ENCODE results near the gene TMEM94.
"Not testable (repeated sequence)": the region's sequence is repeated elsewhere in the genome, so short reads cannot be mapped to it uniquely, and the experiment has no call there.

TMEM94 gene

DNA sequence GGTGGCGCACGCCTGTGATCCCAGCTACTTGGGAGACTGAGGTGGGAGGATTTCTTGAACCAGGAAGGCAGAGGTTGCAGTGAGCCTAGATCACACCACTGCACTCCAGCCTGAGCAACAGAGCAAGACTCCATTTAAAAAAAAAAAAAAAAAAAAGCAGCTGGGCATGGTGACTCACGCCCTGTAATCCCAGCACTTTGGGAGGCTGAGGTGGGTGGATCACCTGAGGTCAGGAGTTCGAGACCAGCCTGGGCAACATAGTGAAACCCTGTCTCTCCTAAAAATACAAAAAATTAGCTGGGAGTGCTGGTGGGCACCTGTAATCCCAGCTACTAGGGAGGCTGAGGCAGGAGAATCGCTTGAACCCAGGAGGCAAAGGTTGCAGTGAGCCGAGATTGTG, 10.5 kb upstream of the TMEM94 start:
- not testable (repeated sequence) for DNase-seq (ENCODE audit: low spot score)

DNA sequence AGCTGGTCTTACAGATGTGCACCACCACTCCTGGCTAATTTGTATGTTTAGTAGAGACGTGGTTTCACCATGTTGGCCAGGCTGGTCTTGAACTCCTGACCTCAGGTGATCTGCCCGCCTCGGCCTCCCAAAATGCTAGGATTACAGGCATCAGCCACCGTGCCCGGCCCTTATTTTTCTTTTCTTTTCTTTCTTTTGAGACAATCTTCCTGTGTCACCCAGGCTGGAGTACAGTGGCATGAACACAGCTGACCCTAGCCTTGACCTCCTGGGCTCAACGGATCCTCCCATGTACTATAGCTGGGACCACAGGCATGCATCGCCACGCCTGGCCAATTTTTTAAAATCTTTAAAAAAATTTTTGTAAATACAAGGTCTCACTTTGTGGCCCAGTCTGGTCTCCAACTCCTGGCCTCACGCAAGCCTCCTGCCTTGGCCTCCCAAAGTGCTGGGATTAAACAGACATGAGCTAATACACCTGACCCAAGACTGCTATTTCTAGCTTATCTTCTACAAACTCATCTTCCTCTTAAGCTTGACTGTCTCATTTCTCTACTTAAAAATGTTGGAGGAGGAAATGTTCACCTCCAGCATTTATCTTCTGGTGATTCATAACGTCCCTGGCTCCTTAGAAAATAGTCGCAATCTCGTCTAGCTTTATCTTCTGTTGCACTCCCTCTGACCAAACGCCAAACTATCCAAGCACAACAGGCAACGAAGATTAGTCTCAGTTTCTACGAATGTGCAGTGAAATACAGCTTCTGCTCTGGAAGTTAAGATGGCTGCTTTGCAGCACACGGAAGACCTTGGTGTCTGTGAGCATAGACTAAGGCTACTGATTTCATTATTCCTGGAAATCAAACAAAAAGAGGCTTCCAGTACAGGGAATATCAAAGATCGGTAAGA, 8.2 kb upstream of the TMEM94 start:
- DNase-seq (ENCODE audit: low spot score): no peak

DNA sequence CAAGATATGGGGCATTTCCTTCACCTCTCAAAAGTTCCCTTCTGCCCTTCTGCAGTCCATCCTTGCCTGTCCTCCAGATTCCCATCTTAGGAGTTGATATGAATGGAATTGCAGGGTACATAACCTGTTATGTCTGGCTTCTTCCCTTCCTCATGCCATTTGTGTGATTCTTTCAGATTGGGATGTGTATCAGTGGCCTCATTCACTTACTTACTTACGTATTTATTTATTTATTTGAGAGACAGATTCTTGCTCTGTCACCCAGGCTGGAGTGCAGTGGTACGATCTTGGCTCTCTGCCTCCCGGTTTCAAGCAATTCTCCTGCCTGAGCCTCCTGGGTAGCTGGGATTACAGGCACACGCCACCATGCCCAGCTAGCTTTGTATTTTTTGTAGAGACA, 6.2 kb upstream of the TMEM94 start:
- no peak for DNase-seq (ENCODE audit: low spot score)

DNA sequence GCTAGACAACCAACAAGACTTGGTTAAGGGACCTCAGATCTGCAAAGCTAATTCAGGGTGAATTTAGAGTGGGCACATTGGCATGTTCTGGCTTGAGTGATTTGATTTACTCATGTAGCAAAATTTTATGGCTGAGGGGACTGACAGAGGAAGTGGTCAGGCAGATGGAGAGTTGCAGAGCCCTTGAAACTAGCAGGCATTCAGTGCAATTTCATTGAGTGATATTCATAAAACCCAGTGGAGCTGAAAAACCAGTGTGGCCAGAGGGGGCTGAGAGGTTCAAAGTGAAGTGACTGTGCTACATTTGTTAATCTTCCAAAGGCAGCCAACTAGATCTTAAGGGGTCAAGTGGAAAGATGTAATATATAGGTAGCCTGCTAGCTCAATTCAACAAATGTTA, 2.2 kb upstream of the TMEM94 start:
- DNase-seq (ENCODE audit: low spot score): no peak

DNA sequence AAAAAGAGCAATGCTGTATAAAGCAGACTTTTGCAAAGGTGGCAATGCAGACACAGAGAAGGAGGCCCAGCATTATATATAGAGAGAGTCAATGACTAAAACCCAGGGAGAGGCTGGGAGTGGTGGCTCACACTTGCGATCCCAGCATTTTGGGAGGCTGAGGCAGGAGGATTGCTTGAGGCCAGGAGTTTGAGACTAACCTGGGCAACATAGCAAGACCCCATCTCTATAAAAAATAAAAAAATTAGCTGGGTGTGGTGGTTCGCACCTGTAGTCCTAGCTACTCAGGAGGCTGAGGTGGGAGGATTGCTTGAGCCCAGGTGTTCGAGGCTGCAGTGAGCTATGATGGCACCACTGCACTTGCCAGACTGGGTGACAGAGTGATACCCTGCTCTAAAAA, 1.8 kb upstream of the TMEM94 start:
- DNase-seq (ENCODE audit: low spot score): not testable (repeated sequence)

DNA sequence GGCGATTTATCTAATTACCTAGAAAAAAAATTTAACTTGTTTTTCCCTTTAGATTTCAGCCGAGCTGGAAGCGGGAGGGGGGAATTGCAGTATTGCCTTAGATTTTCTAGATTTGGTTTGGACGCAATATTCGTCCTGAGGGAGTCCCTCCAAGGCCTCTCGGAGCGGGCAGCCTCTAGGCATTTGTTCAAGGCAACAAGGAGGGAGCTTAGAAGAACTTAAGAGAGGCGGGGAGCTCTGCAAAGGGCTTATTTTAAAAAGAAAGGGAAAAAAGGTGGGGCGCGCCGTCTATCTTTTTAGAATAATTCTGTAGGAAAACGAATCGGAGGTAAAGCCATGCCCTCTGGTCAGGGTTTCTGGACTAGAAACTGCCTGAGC, 407 bp upstream of the TMEM94 start:
- DNase-seq (ENCODE audit: low spot score): peak; percentile 27

DNA sequence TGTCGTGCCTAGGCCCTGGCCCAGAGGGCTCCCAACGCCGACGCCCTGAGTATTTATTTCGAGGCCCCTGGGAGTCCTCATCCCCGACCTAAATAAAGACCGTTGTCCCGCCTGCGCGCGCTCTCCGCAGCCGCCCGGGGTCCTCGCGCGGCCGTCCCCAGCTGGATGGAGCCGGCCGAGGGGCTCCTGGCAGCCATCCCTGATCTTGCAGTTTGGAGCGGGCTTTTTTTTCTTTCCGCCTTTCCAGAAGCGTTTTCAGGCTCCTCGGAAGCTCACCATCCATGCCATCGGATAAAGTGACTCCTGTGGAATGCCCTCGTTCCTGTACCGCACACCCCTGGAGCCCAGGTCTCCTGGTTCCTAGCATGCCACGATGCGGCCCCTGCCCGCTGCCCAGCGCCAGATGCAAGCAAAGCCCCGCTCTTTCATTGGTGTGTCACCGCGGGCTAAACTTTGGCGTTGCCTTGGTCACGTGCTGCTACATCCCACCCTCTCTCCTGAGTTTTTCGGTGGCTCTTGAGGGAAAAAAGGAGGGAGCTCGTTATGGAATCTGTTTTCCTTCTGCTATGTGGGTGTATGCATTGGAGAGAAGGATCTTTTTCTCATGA, 716 bp downstream of the TMEM94 start:
- DNase-seq (ENCODE audit: low spot score): peak; percentile 50

DNA sequence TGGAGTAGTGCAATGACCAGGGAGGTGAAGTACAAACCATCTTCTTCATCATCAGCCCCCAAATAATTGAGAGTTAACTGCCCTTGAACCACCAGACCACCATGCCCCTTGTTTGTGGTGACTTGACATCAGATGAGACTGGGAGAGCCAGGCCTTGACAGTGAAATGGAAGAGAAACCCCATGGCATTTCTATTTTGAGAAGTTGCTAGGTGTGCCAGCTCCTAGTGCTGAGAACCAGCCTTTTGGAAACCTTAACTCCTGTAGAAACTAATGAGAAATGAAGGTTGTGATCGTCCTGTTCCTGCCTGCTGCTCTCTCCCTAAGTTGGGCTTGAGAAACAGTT, 2.8 kb downstream of the TMEM94 start:
- no peak for DNase-seq (ENCODE audit: low spot score)

DNA sequence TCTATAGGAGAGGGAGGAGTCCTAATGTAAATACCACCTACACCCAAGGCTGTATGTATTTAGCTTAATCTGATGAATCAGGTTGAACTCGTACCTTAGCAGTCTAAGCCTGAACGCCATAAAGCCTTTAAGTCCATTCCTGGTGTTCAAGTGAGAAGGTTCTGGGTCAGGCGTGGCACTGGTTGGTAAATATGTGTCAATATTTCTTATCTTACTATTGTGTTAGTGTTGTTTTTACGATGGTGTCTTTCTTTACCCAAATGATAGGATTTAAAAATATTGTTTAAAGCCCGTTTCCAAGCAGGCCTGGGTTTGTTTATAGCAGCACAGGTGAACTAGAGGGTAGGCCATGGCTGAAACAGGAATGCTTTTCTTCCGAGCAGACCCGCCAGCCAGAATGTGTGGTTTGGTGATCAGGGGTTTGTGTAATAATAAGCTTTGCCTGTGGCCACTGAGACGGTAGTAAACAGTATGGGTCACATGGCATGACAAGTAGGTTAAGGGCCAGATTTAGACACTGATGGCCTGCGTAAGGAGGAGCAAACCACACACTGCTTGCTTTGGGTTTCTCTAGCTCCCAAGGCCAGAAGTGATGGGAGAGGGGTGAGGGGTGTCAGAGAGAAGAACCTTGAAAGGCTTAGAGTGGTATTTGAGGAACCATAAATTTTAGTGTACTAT, 3.3 kb downstream of the TMEM94 start:
- no peak for DNase-seq (ENCODE audit: low spot score)

DNA sequence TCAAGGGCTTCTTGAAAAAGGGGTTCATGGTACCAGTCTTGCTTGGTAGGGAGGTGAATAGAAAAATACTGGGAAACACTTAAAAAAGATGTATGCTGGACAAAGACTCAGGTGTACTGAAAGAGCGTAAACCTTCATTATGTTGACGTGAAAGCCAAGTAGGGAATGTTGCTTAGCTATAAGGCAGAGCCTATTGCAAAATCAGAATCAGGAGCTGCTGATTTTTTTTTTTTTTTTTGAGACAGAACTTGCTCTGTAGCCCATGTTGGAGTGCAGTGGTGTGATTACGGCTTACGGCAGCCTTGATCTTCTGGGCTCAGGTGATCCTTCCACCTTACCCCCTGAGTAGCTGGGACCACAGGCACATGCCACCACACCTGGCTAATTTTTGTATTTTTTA, 3.9 kb downstream of the TMEM94 start:
- no peak for DNase-seq (ENCODE audit: low spot score)

DNA sequence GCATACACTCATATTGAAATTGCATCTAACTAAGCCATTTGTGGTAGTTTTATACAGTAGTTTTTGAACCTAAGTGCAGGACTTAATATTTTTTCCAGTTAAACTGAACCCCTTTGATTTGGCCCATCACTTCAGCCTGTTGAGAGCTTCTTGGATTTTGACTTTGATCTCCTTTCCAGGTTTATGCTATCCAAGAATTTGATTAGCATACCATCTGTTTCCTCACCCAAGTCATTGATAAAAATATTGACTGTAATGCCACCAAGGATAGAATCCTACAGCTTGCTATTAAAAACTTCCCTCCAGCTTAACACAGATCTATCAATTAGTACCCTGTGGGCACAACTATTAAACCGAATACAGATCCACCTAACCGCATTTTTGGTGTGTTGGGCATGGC, 7.2 kb downstream of the TMEM94 start:
- no peak for DNase-seq (ENCODE audit: low spot score)

DNA sequence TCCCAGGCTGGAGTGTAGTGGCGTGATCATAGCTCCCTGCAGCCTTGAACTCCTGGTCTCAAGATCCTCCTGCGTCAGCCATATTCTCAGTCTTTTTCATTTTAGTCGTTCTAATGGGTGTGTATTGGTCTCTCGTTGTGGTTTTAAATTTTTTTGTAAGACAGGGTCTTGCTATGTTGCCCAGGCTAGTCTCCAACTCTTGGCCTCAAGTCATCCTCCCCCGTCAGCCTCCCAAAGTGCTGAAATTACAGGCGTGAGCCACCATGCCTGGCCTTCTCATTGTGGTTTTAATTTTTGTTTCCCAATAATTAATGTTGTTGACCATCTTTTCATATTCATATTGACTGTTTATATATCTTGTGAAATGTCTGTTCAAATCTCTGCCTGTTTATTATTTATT, 8.6 kb downstream of the TMEM94 start:
- no peak for DNase-seq (ENCODE audit: low spot score)

DNA sequence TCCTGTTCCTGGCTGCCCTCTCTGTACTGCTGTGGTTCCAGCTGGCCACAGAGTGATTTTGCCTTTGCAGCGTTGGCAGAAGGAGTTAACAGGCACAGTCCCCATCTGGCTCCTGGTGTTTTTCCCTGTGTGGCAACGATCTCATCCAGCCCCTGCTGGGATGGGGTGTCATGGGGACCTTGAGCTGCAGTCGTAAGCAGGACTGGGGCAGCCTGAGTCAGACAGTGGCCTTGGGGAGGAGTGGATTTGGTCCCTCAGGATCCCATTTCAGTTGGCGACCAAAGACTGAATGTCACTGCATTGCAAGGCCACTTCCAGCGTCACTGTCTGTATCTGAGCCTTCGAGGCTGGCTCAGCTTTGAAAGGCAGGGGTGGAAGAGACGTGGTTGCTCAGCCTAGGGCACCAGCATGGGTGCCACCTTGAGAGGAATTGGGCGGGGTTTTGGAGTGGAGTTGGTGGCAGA, 11.9 kb downstream of the TMEM94 start:
- DNase-seq (ENCODE audit: low spot score): no peak

DNA sequence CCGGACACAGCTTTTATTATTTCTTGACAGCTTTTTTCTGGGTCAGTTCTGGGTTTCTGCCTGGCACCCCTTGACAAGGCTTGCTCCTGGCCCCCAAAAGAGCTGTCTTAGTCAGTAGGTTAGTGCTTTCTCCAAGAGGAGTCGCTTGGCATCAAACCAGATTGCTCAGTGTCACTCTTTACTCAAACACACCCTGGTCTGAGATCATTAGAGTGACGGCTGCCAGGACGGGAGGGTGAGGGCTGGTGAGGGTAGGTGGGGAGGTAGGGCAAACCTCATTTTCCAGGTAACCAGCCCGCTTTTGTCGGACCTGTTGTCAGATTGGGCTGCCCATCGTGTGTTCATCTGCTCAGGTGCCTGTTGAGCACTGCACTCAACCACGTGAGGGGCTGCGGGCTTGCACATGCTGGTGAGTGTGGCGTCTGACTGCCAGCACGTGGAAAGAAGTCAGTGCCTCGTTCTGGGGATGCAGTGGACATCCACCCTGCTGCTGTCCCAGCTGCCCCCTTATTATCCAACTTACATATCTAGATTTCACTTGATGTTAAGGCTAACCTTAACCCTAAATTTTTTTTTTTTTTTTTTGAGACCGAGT, 12.4 kb downstream of the TMEM94 start:
- DNase-seq (ENCODE audit: low spot score): no peak

DNA sequence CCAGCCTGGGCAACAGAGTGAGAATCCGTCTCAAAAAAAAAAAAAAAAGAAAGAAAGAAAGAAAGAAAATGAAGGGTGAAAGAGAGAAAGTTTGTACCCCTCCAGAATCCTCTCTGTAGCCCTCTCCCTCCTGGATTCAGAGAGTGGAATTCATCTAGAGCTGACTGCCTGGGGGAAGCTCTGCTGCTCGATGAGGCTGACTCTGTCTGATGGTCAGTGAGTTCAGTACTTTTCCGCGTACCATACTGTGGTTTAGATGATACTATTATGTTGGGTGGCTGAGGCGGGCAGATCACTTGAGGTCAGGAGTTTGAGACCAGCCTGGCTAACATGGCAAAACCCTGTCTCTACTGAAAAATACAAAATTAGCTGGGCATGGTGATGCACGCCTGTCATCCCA, 14.8 kb downstream of the TMEM94 start:
- DNase-seq (ENCODE audit: low spot score): no peak

DNA sequence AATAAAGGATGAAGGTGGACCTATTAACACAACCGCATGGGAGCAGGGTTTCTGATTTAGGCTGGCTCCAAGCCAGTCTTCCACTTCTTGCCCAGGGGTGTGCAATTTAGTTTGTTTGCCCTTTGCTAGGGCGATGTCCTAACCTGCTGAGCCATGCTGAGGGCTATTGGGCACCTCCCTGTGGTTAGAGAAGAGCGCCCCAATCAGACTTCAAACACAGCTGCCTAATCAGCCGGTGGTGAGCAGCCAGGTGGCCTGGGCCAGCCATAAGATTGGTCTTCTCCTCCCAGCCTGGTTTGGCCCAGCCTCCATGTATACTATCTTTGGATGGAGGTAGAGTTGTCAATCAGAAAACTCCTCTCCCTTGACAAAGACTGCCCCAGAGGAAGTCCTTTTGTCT, 15.7 kb downstream of the TMEM94 start:
- no peak for DNase-seq (ENCODE audit: low spot score)

DNA sequence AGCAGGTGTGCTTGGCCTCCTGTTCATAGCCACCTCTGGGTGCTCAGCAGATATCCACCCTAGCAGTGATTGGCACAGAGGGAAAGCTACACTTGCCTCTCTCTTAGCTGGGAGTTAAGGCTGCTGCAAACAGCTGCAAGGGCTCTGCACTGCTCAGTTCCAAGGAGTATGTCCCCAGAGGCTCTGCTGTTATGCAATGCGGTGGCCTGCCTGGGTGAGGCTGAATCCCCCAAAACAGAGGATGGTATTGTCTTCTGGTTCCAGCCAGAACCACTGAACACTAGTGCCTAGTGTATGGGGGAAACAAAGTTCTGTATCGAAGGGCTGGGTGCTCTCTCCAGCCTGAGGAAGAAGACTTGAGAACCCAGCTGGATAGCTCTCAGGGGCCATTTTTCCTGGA, 16.8 kb downstream of the TMEM94 start:
- DNase-seq (ENCODE audit: low spot score): no peak

DNA sequence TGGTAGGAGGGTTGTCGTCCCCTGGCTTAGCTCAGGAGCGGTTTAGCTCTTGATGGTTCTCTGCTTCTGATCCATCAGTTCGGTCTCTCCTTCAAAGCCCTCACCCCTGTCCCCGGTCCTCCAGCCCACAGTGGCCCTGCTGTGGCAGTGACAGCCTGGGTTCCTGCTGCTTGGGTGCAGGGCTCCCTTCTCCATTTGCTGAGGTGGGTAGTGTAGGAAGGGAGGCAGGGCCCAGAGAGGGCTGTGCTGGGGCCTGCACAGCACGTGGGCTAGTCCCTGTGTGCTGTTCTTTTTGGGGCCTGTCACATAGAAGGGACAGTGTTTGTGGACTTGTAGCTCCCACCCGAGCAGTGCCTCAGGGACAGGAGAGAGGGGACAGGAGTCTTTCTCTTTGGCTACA, 18.3 kb downstream of the TMEM94 start:
- DNase-seq (ENCODE audit: low spot score): no peak

DNA sequence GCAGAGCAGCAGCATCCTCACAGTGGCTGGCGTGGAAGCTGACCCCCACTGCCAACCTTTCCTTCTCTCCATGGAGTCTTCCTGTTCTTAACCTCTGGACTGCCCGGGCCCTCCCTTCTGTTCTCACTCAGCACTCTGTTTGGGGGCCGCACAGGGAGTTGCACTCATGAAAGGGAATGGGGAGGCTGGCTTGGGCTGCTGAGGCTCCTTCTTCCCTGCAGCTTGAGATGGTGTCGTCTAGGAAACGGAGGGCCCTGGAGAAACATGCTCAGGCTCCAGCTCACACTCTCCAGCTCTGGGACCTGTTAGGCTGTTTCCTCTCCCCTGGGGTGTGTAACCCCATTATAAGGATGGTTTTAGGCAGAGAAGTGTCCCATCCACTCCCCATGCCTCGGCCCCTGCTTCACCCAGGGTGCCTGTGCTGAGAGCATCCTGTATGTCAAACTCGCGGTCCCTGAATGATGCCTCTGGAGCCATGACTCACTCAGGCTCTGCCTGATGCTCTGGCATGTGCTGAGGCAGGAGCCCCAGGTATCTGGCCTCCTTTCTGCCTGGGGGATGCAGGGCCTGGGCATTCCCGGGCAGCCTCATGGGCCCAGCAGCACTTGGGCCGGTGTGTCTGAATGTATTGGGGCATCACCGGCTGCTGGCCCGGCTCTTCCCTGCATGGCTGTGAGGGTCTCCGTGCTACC, 18.9 kb downstream of the TMEM94 start:
- no peak for DNase-seq (ENCODE audit: low spot score)

DNA sequence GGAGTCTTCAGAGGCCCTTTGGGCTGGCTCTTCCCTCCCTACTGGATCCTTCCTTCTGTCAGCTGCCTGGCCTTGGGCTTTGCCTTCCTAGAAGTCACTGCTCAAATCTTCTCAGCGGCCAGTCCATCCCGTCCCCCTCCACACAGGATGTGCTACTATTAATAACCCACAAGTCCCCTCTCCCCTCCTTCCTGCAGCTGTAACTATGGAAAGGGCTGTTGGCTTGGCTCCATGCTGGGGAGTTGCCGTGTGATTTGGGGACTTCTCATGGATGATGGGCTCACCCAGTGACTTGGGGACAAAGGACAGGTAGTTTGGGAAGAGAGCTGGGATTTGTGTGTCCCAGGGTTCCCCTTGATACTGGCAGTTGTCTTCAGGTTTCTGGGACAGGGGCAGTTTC, 19.4 kb downstream of the TMEM94 start:
- no peak for DNase-seq (ENCODE audit: low spot score)

DNA sequence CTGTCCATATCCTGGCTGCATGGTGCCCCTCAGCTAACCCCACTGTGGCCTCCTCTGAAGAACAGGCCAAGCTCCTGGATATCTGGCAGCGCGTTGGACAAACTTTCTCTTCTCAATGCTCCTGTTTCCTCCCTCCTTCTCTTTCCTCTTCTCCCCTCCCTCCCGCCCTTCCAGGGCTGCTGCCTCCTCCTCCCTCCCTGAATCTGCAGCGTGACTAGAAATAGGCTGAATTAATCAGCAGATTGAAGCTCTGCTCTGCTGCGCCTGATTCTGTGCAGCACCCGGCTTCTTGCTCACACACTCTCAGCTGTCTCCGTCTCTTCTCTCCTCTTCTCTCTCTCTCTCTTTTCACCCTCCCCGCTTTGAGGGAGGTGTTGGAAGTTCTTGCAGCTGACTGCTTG, 19.8 kb downstream of the TMEM94 start:
- DNase-seq (ENCODE audit: low spot score): peak; percentile 42

All from AG08395 (cell line).